ENCODE results near the gene CHTOP.

GRCh38 chr1:153597206-153597605 is 36.7 kb upstream of the CHTOP start:
- TF ChIP-seq POLR2A (IDR thresholded peaks at IDR 0.05) (no peak), CTCF (IDR thresholded peaks at IDR 0.05) (no peak)
